RPMI8226 (cell line): ENCODE results near the gene DSTN.
A peak's percentile ranks its signal among the peaks of the same experiment; 100 is the strongest.

Source experiments
- DNase-seq: peaks from one replicate; pipeline ENCODE4 v3.0.0-alpha.2; 2015

The DSTN gene

GRCh38 chr20:17569616-17570346 is at the start of gene DSTN:
Gene DSTN, plus strand, starts transcription at chr20:17570075. Its CDS starts 134 bp downstream, at chr20:17570209.
- peak; percentile 95 for DNase-seq

- DNase-seq, result no peak
Observed at GRCh38 chr20:17520583-17520982, 49.3 kb upstream of the DSTN start.

- DNase-seq, result no peak
Observed at GRCh38 chr20:17522528-17522927, 47.3 kb upstream of the DSTN start.

- DNase-seq, result no peak
Observed at GRCh38 chr20:17523326-17523725, 46.5 kb upstream of the DSTN start.

GRCh38 chr20:17524560-17524959 is 45.3 kb upstream of the DSTN start:
- DNase-seq, result no peak

GRCh38 chr20:17525132-17525531 is 44.7 kb upstream of the DSTN start:
- DNase-seq, result no peak

- peak; percentile 55 for DNase-seq
Observed at GRCh38 chr20:17525650-17526049, 44.2 kb upstream of the DSTN start.

- no peak for DNase-seq
Observed at GRCh38 chr20:17529586-17529985, 40.3 kb upstream of the DSTN start.

- DNase-seq, result no peak
Observed at GRCh38 chr20:17530153-17530552, 39.7 kb upstream of the DSTN start.

GRCh38 chr20:17530716-17531664 is 38.9 kb upstream of the DSTN start, which contains the start of gene BFSP1:
Gene BFSP1, minus strand, starts transcription at chr20:17531379. Its CDS starts 50 bp downstream, at chr20:17531329.
- peak; percentile 74 for DNase-seq

- no peak for DNase-seq
Observed at GRCh38 chr20:17531665-17532025, 38.2 kb upstream of the DSTN start.

- peak; percentile 34 for DNase-seq
Observed at GRCh38 chr20:17533396-17533795, 36.5 kb upstream of the DSTN start.

- DNase-seq, result no peak
Observed at GRCh38 chr20:17534077-17534476, 35.8 kb upstream of the DSTN start.

GRCh38 chr20:17536944-17537444 is 32.9 kb upstream of the DSTN start:
- DNase-seq, result peak; percentile 82

- DNase-seq, result no peak
Observed at GRCh38 chr20:17537959-17538358, 31.9 kb upstream of the DSTN start.

GRCh38 chr20:17538517-17539170 is 31.2 kb upstream of the DSTN start:
- DNase-seq, result peak; percentile 55

- no peak for DNase-seq
Observed at GRCh38 chr20:17541596-17541995, 28.3 kb upstream of the DSTN start.

- DNase-seq, result no peak
Observed at GRCh38 chr20:17541996-17542395, 27.9 kb upstream of the DSTN start.

- no peak for DNase-seq
Observed at GRCh38 chr20:17542481-17542880, 27.4 kb upstream of the DSTN start.

- DNase-seq, result no peak
Observed at GRCh38 chr20:17542993-17543412, 26.9 kb upstream of the DSTN start.

- DNase-seq, result no peak
Observed at GRCh38 chr20:17543531-17544131, 26.2 kb upstream of the DSTN start.

GRCh38 chr20:17545127-17545526 is 24.7 kb upstream of the DSTN start:
- no peak for DNase-seq

GRCh38 chr20:17549131-17549530 is 20.7 kb upstream of the DSTN start:
- no peak for DNase-seq
